Small intestine (tissue), 7 donors: ENCODE measurements around the gene GLB1L3. TPM values are rescaled to one million over a fixed set of nuclear protein-coding genes. Genes with fewer than 3 reads are reported as not detected.
"Not testable (repeated sequence)": the region's sequence is repeated elsewhere in the genome, so short reads cannot be mapped to it uniquely, and the experiment has no call there.

Experiments
- DNase-seq, 2 donors: peaks; one replicate each; pipeline versions ENCODE4 v3.0.0 to v3.0.0-alpha.2; 2013
- FAIRE-seq: peaks from 2 replicates; lab custom pipeline; 2012; peaks lifted over from hg19 to GRCh38; lab: Jason Lieb, UNC
- H3K27ac ChIP-seq, 3 donors: one replicate each; pipeline ENCODE4 v1.5.1; 2013; ENCODE audit warnings: low read length in 2 of 3, mild to moderate bottlenecking in 2 of 3, control low read depth in 1 of 3, inconsistent platforms in 1 of 3, low read depth in 1 of 3, moderate library complexity in 1 of 3
- H3K27me3 ChIP-seq, 3 donors: one replicate each; pipeline ENCODE4 v1.6.1; 2013; ENCODE audit warnings: low read length in 3 of 3, inconsistent platforms in 1 of 3; ENCODE audit not compliant: control insufficient read depth in 3 of 3, insufficient read depth in 3 of 3
- H3K36me3 ChIP-seq, 3 donors: one replicate each; pipeline ENCODE4 v1.6.1; 2013; ENCODE audit warnings: low read length in 3 of 3, inconsistent platforms in 1 of 3, low read depth in 1 of 3, mild to moderate bottlenecking in 1 of 3, moderate library complexity in 1 of 3; ENCODE audit not compliant: control insufficient read depth in 3 of 3, insufficient read depth in 2 of 3
- H3K4me1 ChIP-seq, 3 donors: one replicate each; pipeline ENCODE4 v1.6.1; 2013; ENCODE audit warnings: low read length in 2 of 3, inconsistent platforms in 1 of 3, low read depth in 1 of 3, mild to moderate bottlenecking in 1 of 3, moderate library complexity in 1 of 3; ENCODE audit not compliant: control insufficient read depth in 3 of 3, insufficient read depth in 2 of 3
- H3K4me3 ChIP-seq, 3 donors: one replicate each; pipeline ENCODE4 v1.5.1; 2013; ENCODE audit warnings: low read length in 3 of 3, control low read depth in 1 of 3, inconsistent platforms in 1 of 3, low read depth in 1 of 3, mild to moderate bottlenecking in 1 of 3, moderate library complexity in 1 of 3
- H3K9me3 ChIP-seq, 2 donors: one replicate each; pipeline ENCODE4 v1.6.1; 2013; ENCODE audit warnings: low read depth in 1 of 2, low read length in 1 of 2; ENCODE audit not compliant: control insufficient read depth in 2 of 2, insufficient read depth in 1 of 2
- WGBS, 3 donors: extraction: QIAGEN DNeasy Blood & Tissue Kit; methylation state at CpG; one replicate each; pipeline ENCODE4 v1.1.7; 2013; 5-methylcytosine and 5-hydroxymethylcytosine counted together
- polyA plus RNA-seq, 4 donors: library from polyadenylated mRNA; stranded (reverse) in 3 of 4; unstranded in 1 of 4; fragments of 200-250 nt in 3 of 4; fragments of 120-200 nt in 1 of 4; gene quantifications; one replicate each; pipeline versions ENCODE4 v1.2.1 to v1.2.3, GENCODE V29; 2013
- donor health status: healthy with polysubstance abuse.
- donor health status: control.
- donor health status: control.
- donor health status: Bipolar disorder and iron deficiency.
- donor health status: healthy.

Gene GLB1L3
- polyA plus RNA-seq, 4 donors, result 0.01 to 0.04 TPM; not detected in 2

- H3K36me3 ChIP-seq, H3K9me3 ChIP-seq, H3K27ac ChIP-seq, FAIRE-seq, H3K4me1 ChIP-seq, H3K27me3 ChIP-seq, DNase-seq, H3K4me3 ChIP-seq: not testable (repeated sequence)
- 83 to 87% (median 85%) methylated on average over 5 of the region's 5 CpGs for WGBS, 3 donors
Observed at GRCh38 chr11:134284349-134284748, 8.2 kb downstream of the GLB1L3 start.

- Histone ChIP-seq H3K27ac (no peak overlapping the region), H3K36me3 (no peaks in the 10 kb centered on the region), H3K4me1 (no peaks in the 10 kb centered on the region), H3K27me3 (no peaks in the 10 kb centered on the region), H3K9me3 (no peaks in the 10 kb centered on the region), H3K4me3 (no peak overlapping the region)
- no peak for FAIRE-seq
- WGBS, 3 donors, result 89 to 91% (median 90%) methylated on average over 12 of the region's 12 CpGs
- DNase-seq, result no peak
Observed at GRCh38 chr11:134287561-134287960, 11.4 kb downstream of the GLB1L3 start.

GRCh38 chr11:134288486-134288885 lies 12.3 kb downstream of the GLB1L3 start:
- Histone ChIP-seq H3K27ac (no peak overlapping the region), H3K27me3 (no peaks in the 10 kb centered on the region), H3K36me3 (no peaks in the 10 kb centered on the region), H3K4me1 (no peaks in the 10 kb centered on the region), H3K4me3 (no peak overlapping the region), H3K9me3 (no peaks in the 10 kb centered on the region)
- WGBS, 3 donors, result 88 to 92% (median 90%) methylated on average over 13 of the region's 13 CpGs
- FAIRE-seq, result no peak
- DNase-seq, result no peak

DNA sequence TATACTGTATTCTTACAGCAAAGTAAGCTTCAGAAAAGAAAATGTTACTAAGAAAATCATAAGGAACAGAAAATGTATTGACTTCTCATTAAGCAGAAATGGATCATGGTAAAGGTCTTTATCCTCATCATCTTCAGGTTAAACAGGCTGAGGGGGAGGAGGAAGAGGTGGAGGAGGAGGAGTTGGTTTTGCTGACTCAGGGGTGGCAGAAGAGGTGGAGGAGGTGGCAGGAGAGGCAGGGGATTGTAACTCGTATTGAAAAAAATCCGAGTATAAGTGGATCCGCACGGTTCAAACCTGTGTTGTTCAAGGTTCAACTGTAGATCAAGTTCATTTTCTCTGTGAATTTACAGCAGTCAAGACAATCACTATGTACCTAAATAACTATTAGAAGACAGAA lies 13.0 kb downstream of the GLB1L3 start:
- no peak overlapping the region for H3K27ac ChIP-seq
- H3K9me3 ChIP-seq, result no peaks in the 10 kb centered on the region
- H3K4me3 ChIP-seq, result no peak overlapping the region
- no peaks in the 10 kb centered on the region for H3K27me3 ChIP-seq
- H3K4me1 ChIP-seq, result no peaks in the 10 kb centered on the region
- no peaks in the 10 kb centered on the region for H3K36me3 ChIP-seq
- WGBS, 3 donors, result 56 to 75% (median 73%) methylated on average over 4 of the region's 4 CpGs
- FAIRE-seq (no peak), DNase-seq (no peak)

DNA sequence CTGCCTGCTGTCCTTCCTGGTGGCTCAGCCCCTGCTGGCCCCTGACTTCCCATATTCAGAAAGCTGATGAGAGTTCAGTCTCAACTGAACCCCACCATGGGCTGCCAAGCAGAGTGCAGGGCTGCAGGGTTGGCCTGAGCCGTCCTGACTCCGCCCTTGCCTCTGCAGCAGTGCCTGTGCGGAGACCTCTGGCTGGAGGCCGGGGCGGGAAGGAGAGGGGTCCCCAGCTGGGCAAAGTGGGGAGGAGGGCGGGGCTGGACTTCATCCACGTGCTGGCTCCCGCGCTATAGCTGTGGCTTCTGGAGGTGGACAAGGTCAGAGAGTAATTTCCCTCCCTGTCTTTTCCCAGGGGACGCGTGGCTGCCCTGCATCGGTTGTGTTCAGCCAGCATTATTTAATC lies 13.6 kb downstream of the GLB1L3 start:
- DNase-seq, result no peak

GRCh38 chr11:134290646-134291045 lies 14.5 kb downstream of the GLB1L3 start:
- H3K4me3 ChIP-seq, result no peak overlapping the region
- H3K27me3 ChIP-seq, result peaks cover 0 to 3% (median 0%) of the 10 kb centered on the region in 3 donors
- H3K36me3 ChIP-seq, result no peaks in the 10 kb centered on the region
- WGBS, 3 donors, result 88 to 93% (median 89%) methylated on average over 7 of the region's 7 CpGs
- DNase-seq (no peak), FAIRE-seq (no peak)
- H3K9me3 ChIP-seq, result no peaks in the 10 kb centered on the region
- H3K4me1 ChIP-seq, result no peaks in the 10 kb centered on the region
- H3K27ac ChIP-seq, result no peak overlapping the region

More for the DNA sequence above, 13.6 kb downstream of the GLB1L3 start:
- WGBS, 3 donors, result 32 to 48% (median 46%) methylated on average over 12 of the region's 12 CpGs
- H3K9me3 ChIP-seq, result no peaks in the 10 kb centered on the region
- H3K27me3 ChIP-seq, result peaks cover 0 to 3% (median 0%) of the 10 kb centered on the region in 3 donors
- H3K4me3 ChIP-seq, result no peak overlapping the region
- H3K36me3 ChIP-seq, result no peaks in the 10 kb centered on the region
- no peak for FAIRE-seq
- H3K4me1 ChIP-seq, result no peaks in the 10 kb centered on the region
- no peak overlapping the region for H3K27ac ChIP-seq

GRCh38 chr11:134291196-134291595 lies 15.0 kb downstream of the GLB1L3 start:
- no peak for FAIRE-seq

DNA sequence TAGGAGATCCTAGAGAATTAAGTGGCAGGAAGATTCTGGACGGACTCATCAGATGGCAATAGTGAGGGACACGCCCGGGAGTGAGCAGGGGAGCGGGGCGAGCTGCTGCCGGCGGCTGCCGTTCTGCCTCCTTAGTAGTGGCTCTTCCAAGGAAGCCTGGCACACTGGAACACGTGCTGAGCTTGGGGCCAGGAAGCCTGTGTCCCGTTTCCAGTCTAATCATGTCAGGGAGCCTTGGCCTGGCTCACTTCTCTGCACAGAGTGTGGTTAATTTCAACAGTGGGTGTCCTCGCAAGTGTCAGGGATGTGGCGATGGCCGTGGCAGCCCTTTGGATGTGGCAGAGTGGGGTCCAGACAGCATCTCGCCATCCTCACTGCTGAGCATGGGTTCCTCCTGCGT lies 16.5 kb downstream of the GLB1L3 start:
- no peaks in the 10 kb centered on the region for H3K4me1 ChIP-seq
- no peaks in the 10 kb centered on the region for H3K36me3 ChIP-seq
- H3K9me3 ChIP-seq, result no peaks in the 10 kb centered on the region
- 77 to 87% (median 78%) methylated on average over 15 of the region's 15 CpGs for WGBS, 3 donors
- H3K27ac ChIP-seq, result no peak overlapping the region
- no peak for FAIRE-seq
- H3K4me3 ChIP-seq, result no peak overlapping the region
- peaks cover 0 to 3% (median 0%) of the 10 kb centered on the region in 3 donors for H3K27me3 ChIP-seq
- no peak for DNase-seq

More at GRCh38 chr11:134291196-134291595, 15.0 kb downstream of the GLB1L3 start:
- 77 to 98% (median 88%) methylated on average over 6 of the region's 6 CpGs for WGBS, 3 donors
- no peak for DNase-seq
- Histone ChIP-seq H3K27me3 (peaks cover 0 to 3% (median 0%) of the 10 kb centered on the region in 3 donors), H3K27ac (no peak overlapping the region), H3K4me1 (no peaks in the 10 kb centered on the region), H3K9me3 (no peaks in the 10 kb centered on the region), H3K36me3 (no peaks in the 10 kb centered on the region), H3K4me3 (no peak overlapping the region)
